Muscle of leg (tissue), 11 donors: ENCODE measurements around the gene DLG2. TPM values are rescaled to one million over a fixed set of nuclear protein-coding genes. Genes with fewer than 3 reads are reported as not detected.
A peak's percentile ranks its signal among the peaks of the same experiment; 100 is the strongest.
"Not testable (repeated sequence)": the region's sequence is repeated elsewhere in the genome, so short reads cannot be mapped to it uniquely, and the experiment has no call there.

Experiments
- DNase-seq: peaks from one replicate; pipeline ENCODE4 v3.0.0; 2013
- H3K27ac ChIP-seq: one replicate; pipeline ENCODE4 v1.5.1; 2013; ENCODE audit warnings: mild to moderate bottlenecking, low read length, control low read depth
- H3K27me3 ChIP-seq: one replicate; pipeline ENCODE4 v1.6.1; 2013; ENCODE audit warnings: low read length; ENCODE audit not compliant: control insufficient read depth, insufficient read depth
- H3K36me3 ChIP-seq: one replicate; pipeline ENCODE4 v1.6.1; 2013; ENCODE audit warnings: low read length; ENCODE audit not compliant: control insufficient read depth, insufficient read depth
- H3K4me1 ChIP-seq: one replicate; pipeline ENCODE4 v1.6.1; 2013; ENCODE audit warnings: low read length; ENCODE audit not compliant: control insufficient read depth, insufficient read depth
- H3K4me3 ChIP-seq: one replicate; pipeline ENCODE4 v1.5.1; 2013; ENCODE audit warnings: low read length, control low read depth
- H3K9me3 ChIP-seq: replicated peaks from 2 replicates; pipeline ENCODE4 v1.6.1; 2013; ENCODE audit warnings: low read depth, low read length; ENCODE audit not compliant: control insufficient read depth
- WGBS: methylation state at CpG from one replicate; pipeline ENCODE4 v1.1.5; 2013; ENCODE audit warnings: missing lambda C conversion rate; ENCODE audit not compliant: insufficient coverage; 5-methylcytosine and 5-hydroxymethylcytosine counted together
- polyA plus RNA-seq, 8 donors: library from polyadenylated mRNA; unstranded; fragments of 120-200 nt; gene quantifications; one replicate each; pipeline versions ENCODE4 v1.2.1 to v1.2.3, GENCODE V29; 2013; ENCODE audit warnings: inconsistent platforms in 1 of 8, low replicate concordance in 1 of 8; ENCODE audit not compliant: insufficient read length in 8 of 8, insufficient read depth in 1 of 8
- total RNA-seq: library from RNA; stranded (reverse); fragments of 120-200 nt; gene quantifications from one replicate; pipeline ENCODE4 v1.2.4, GENCODE V29; 2013

DLG2 gene
- total and polyA plus RNA-seq, 9 donors, result 6.4 to 19.3 (median 11.0) TPM

GRCh38 chr11:85647078-85647477 is 19.9 kb upstream of the DLG2 start:
- H3K9me3 ChIP-seq, result no peaks in the 10 kb centered on the region
- peak overlapping the region; percentile 90 for H3K4me3 ChIP-seq
- H3K4me1 ChIP-seq, result peaks cover 10% of the 10 kb centered on the region
- no peak for DNase-seq
- peak overlapping the region; percentile 88 for H3K27ac ChIP-seq
- peaks cover 2% of the 10 kb centered on the region for H3K36me3 ChIP-seq
- H3K27me3 ChIP-seq, result no peaks in the 10 kb centered on the region
- WGBS, result no CpG with 5 or more reads among the region's 2 CpGs

- peak; percentile 6 for DNase-seq
- Histone ChIP-seq H3K4me1 (peaks cover 5% of the 10 kb centered on the region), H3K4me3 (no peak overlapping the region), H3K27me3 (no peaks in the 10 kb centered on the region), H3K9me3 (no peaks in the 10 kb centered on the region), H3K36me3 (peaks cover under 1% of the 10 kb centered on the region), H3K27ac (no peak overlapping the region)
- 29% methylated on average over 1 of the region's 2 CpGs for WGBS
Measured at GRCh38 chr11:85643191-85643614, 16.1 kb upstream of the DLG2 start.

GRCh38 chr11:85634747-85635146 is 7.6 kb upstream of the DLG2 start:
- H3K4me1 ChIP-seq, result no peaks in the 10 kb centered on the region
- no peak for DNase-seq
- peaks cover 14% of the 10 kb centered on the region for H3K36me3 ChIP-seq
- no peak overlapping the region for H3K4me3 ChIP-seq
- H3K27ac ChIP-seq, result no peak overlapping the region
- H3K27me3 ChIP-seq, result no peaks in the 10 kb centered on the region
- no CpG with 5 or more reads among the region's 3 CpGs for WGBS
- no peaks in the 10 kb centered on the region for H3K9me3 ChIP-seq

GRCh38 chr11:85628771-85629341 is 1.7 kb upstream of the DLG2 start:
- H3K27ac ChIP-seq, result peak overlapping the region; percentile 76
- no peak for DNase-seq
- H3K9me3 ChIP-seq, result no peaks in the 10 kb centered on the region
- no peaks in the 10 kb centered on the region for H3K36me3 ChIP-seq
- H3K4me1 ChIP-seq, result peaks cover 6% of the 10 kb centered on the region
- WGBS, result 0% methylated on average over 5 of the region's 13 CpGs
- H3K4me3 ChIP-seq, result peak overlapping the region; percentile 71
- H3K27me3 ChIP-seq, result no peaks in the 10 kb centered on the region

- DNase-seq, result peak; percentile 99
- Histone ChIP-seq H3K27me3 (no peaks in the 10 kb centered on the region), H3K4me3 (peak within 1 kb of the TSS; percentile 71), H3K27ac (peak within 1 kb of the TSS; percentile 97), H3K36me3 (no peaks in the 10 kb centered on the region), H3K4me1 (peaks cover 6% of the 10 kb centered on the region), H3K9me3 (no peaks in the 10 kb centered on the region)
- under 1% methylated on average over 36 of the region's 41 CpGs for WGBS
Measured at GRCh38 chr11:85627998-85628770, 1.0 kb upstream of the DLG2 start, which contains the start of gene TMEM126B. Gene TMEM126B (plus strand): TSS chr11:85628593. CDS start chr11:85628608, 15 bp downstream.

GRCh38 chr11:85626496-85626895 is 648 bp downstream of the DLG2 start:
- Histone ChIP-seq H3K27ac (peak overlapping the region; percentile 97), H3K9me3 (no peaks in the 10 kb centered on the region), H3K4me1 (peaks cover 6% of the 10 kb centered on the region), H3K36me3 (no peaks in the 10 kb centered on the region), H3K4me3 (no peak overlapping the region), H3K27me3 (no peaks in the 10 kb centered on the region)
- no CpG with 5 or more reads among the region's 2 CpGs for WGBS
- peak; percentile 23 for DNase-seq

GRCh38 chr11:85620256-85620655 is 6.9 kb downstream of the DLG2 start:
- no peaks in the 10 kb centered on the region for H3K36me3 ChIP-seq
- no CpG with 5 or more reads among the region's 3 CpGs for WGBS
- DNase-seq, result no peak
- H3K27me3 ChIP-seq, result no peaks in the 10 kb centered on the region
- H3K9me3 ChIP-seq, result no peaks in the 10 kb centered on the region
- H3K4me3 ChIP-seq, result no peak overlapping the region
- no peaks in the 10 kb centered on the region for H3K4me1 ChIP-seq
- H3K27ac ChIP-seq, result no peak overlapping the region

- H3K27ac ChIP-seq, result no peak overlapping the region
- 56% methylated on average over 3 of the region's 6 CpGs for WGBS
- no peak overlapping the region for H3K4me3 ChIP-seq
- no peaks in the 10 kb centered on the region for H3K9me3 ChIP-seq
- no peaks in the 10 kb centered on the region for H3K36me3 ChIP-seq
- DNase-seq, result no peak
- no peaks in the 10 kb centered on the region for H3K27me3 ChIP-seq
- H3K4me1 ChIP-seq, result no peaks in the 10 kb centered on the region
Measured at GRCh38 chr11:85619499-85619898, 7.6 kb downstream of the DLG2 start.

GRCh38 chr11:85611643-85612042 is 15.5 kb downstream of the DLG2 start:
- H3K27ac ChIP-seq, H3K27me3 ChIP-seq, DNase-seq, H3K4me1 ChIP-seq, H3K9me3 ChIP-seq, H3K36me3 ChIP-seq, H3K4me3 ChIP-seq: not testable (repeated sequence)
- WGBS, result 79% methylated on average over 1 of the region's 2 CpGs

- H3K36me3 ChIP-seq, H3K4me1 ChIP-seq, H3K4me3 ChIP-seq, H3K9me3 ChIP-seq, H3K27me3 ChIP-seq, H3K27ac ChIP-seq, DNase-seq: not testable (repeated sequence)
- WGBS, result 63% methylated on average over 1 of the region's 2 CpGs
Measured at GRCh38 chr11:85609286-85609685, 17.9 kb downstream of the DLG2 start.
